AG09309 (cell line): Measurements from ENCODE around the gene CLECL1.

Source experiments
- DNase-seq: peaks from one replicate; pipeline ENCODE4 v3.0.0-alpha.2; 2010; ENCODE audit warnings: low read depth
- H3K4me3 ChIP-seq: 2 replicates; pipeline ENCODE4 v1.5.1; 2011; ENCODE audit warnings: mild to moderate bottlenecking, low read depth, low read length, moderate library complexity; ENCODE audit not compliant: control insufficient read depth
- TF ChIP-seq, protein P1 (sequence below): IDR thresholded peaks from 2 replicates; pipeline ENCODE4 v1.5.1; 2011; ENCODE audit warnings: mild to moderate bottlenecking, low read depth, low read length, inconsistent platforms; ENCODE audit not compliant: insufficient read depth, control insufficient read depth; ENCODE audit errors: missing control alignments

Gene CLECL1

DNA sequence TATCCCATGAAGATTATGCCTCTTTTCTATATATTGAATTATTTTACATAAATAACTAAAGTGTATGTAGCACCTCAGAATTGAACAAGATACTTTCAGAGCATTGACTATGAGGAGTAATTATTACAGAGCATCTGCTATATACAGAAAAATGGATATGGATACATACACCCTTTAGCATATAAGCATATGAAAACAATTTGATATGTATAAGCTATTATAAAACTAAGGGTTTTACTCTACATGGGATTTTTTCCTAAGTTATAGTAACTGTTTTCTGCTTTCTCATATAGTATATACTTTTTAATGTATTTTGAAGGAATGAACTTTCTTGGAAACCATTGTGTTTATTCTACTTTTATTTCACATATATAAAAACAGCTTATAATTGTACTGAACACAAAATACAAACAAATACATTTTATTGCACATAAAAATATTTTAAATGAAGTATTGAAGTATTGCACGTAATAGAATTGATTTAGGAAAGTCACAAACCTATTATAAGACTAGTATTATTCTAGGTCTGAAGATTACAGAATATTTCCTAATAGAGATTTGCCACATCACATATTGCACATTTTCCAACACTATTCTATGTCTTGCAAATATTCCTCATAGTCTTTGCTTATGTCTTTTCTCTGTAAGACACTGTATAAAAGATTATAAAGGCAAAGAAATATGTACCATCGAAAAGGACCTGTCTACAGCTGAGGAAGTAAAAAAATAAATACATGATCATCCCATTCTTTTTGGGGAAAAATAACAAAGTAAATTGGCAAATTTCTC lies 19.4 kb upstream of the CLECL1 start:
- no peak for DNase-seq
- no peak overlapping the region for H3K4me3 ChIP-seq
- TF ChIP-seq, protein P1, sequence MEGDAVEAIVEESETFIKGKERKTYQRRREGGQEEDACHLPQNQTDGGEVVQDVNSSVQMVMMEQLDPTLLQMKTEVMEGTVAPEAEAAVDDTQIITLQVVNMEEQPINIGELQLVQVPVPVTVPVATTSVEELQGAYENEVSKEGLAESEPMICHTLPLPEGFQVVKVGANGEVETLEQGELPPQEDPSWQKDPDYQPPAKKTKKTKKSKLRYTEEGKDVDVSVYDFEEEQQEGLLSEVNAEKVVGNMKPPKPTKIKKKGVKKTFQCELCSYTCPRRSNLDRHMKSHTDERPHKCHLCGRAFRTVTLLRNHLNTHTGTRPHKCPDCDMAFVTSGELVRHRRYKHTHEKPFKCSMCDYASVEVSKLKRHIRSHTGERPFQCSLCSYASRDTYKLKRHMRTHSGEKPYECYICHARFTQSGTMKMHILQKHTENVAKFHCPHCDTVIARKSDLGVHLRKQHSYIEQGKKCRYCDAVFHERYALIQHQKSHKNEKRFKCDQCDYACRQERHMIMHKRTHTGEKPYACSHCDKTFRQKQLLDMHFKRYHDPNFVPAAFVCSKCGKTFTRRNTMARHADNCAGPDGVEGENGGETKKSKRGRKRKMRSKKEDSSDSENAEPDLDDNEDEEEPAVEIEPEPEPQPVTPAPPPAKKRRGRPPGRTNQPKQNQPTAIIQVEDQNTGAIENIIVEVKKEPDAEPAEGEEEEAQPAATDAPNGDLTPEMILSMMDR, result no peak

DNA sequence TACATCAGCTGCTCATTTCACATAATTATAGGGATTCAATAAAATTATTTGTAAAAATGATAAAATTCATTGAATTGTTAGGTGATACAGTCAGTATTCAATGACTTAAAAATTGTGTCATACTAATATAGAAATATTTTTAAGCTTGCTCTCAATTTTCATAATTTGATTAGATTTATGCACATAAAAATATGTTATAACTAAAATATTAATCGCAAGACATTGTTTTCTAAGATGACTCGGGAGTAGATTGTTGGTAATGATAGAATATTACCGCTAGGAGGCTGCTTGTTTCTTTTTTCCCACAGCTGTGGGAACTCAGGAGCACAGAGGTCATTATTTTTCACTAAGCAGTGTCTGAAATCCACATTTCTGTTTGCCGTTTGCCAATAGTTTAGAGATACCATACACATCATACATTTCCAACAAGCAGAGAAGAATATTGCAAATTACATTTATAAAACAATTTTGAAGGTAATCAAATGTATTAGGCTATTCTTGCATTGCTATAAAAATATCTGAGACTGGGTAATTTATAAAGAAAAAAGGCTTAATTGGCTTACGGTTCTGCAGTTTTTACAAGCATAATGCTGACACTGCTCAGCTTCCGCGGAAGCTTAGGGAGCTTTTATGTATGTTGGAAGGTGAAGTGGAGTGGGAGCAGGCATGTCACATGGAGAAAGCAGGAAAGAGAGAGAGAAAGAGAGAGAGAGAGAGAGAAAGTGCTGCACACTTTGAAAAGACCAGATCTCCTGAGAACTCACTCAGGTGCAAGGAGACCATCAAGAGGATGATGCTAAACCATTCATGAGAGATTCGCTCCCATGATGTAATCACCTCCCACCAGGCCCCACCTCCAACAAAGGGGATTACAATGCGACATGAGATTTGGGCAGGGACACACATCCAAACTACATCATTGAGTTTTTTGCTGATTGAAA lies 18.6 kb upstream of the CLECL1 start:
- H3K4me3 ChIP-seq, result no peak overlapping the region
- TF ChIP-seq, protein P1, result peak; percentile 41
- DNase-seq, result no peak

DNA sequence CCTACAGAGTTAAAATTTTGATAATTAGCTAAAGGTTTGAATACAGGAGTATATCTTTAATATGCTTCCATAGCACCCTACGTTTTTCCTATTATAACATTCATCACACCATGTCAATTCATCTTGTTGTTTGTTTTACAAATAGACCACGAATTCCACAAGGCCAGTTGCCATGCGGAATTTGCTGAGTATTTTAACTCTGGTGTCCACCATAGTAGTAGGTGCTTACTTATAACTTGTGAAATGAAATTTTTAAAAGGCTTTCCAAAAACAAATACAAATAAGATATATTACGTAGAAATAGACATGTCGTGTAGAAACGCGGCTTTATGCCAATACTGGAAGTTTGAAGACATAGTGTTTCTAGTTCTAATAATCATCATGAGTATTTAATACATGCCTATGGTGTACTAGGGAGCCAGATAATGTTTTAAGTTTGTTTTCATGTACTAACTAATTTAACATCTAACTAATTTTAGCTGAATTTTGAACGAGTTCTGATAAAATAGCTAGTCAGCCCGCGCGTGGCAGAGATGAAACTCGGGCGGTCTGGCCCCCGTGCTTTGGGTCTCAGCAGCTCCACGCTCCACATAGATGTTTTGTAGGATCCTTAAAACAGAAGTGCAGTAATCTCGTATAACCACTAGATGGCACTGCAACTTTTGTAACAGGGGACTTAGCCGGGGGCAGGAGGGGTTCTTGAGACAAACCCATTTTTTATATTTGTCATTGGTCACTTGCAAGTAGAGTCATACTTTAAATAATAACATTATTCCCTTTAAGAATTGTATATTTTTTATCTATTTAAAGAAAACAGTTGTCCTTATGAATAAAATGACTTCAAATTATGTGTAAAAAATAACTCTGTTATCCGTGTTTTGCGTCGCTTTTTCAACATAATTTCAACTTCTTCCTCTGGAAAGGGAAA lies 17.6 kb upstream of the CLECL1 start:
- TF ChIP-seq, protein P1, result peak; percentile 80
- H3K4me3 ChIP-seq, result no peak overlapping the region
- peak; percentile 14 for DNase-seq

DNA sequence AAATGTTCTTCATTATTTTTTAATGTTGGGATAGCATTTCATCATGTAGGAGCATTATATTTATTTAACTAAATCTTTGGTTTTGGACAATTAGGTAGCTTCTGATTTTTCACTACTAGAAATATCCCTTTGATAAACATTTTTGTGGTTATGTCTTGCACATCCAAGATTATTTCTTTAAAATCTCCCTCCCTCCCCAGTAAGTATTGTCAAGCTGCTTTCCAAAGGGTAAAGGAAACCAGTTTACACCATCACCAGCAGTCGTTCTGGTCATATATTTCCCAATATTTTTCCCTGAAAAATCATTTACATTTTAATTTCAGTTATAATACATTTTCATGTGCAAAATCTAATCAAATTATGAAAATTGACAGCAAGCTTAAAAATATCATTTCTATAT lies 16.7 kb upstream of the CLECL1 start:
- no peak overlapping the region for H3K4me3 ChIP-seq
- TF ChIP-seq, protein P1, result no peak
- DNase-seq, result no peak

DNA sequence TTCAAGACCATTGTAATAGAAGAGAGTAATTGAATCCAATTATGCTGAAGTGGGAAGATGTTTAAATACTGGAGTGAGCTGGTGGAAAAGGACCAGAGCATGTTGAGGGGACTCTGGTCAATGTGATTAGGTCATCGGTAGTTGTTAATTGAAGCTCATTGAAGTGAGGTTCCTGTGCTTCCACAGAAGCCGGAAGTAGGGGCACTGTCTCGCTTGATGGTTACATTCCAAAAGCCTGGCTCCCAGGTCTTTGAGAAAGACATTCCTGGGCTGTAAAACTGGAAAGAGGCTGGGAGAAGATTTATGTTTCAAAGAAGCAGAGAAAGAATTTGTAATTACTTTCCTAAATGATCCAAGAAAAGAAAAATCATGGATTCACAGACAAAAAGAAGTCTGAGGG lies 12.3 kb upstream of the CLECL1 start:
- no peak overlapping the region for H3K4me3 ChIP-seq
- TF ChIP-seq, protein P1, result no peak
- no peak for DNase-seq

DNA sequence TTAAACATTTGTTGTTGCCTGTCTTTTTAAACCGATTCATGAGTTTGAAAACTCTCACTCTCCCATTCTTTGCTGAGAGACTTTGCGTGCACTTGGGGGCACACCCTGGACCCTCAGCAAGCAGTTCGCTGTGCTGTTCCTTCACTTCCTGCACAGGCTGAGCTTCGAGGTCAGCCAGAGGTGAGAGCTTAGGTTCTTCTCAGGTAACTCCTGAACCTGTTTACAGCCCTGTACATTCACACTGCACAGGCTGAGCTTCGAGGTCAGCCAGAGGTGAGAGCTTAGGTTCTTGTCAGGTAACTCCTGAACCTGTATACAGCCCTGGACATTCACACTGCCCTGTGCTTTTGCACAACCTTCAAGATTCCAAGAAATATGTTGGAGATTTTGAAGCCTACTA lies 9.8 kb upstream of the CLECL1 start:
- DNase-seq, result no peak
- TF ChIP-seq, protein P1, result no peak
- H3K4me3 ChIP-seq, result no peak overlapping the region
